IPS-NIHi11 (cell line): Measurements from ENCODE around the gene BCAT1.
"Not testable (repeated sequence)": the region's sequence is repeated elsewhere in the genome, so short reads cannot be mapped to it uniquely, and the experiment has no call there.

Experiments used
- DNase-seq: peaks from one replicate; pipeline ENCODE4 v3.0.0; 2012; ENCODE audit warnings: mixed read lengths, low spot score

BCAT1 gene

DNA sequence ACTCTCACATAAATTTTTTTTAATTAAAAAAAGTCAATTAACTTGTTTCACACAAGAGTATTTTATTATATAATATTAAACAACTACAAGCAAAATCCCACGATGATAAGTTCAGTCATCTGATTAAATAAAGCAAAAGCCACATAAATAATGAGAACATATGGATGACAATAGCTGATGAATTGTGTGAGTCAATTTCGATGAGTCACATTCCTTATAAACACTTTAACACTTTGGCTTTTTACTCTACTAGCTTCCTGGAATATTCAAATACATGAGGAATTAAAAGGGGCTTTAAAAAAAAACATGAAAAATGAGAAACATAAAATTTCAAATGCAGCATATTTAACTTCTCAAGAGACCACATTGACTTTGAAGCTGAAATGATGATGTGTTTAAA lies 95.3 kb downstream of the BCAT1 start:
- DNase-seq, result no peak

DNA sequence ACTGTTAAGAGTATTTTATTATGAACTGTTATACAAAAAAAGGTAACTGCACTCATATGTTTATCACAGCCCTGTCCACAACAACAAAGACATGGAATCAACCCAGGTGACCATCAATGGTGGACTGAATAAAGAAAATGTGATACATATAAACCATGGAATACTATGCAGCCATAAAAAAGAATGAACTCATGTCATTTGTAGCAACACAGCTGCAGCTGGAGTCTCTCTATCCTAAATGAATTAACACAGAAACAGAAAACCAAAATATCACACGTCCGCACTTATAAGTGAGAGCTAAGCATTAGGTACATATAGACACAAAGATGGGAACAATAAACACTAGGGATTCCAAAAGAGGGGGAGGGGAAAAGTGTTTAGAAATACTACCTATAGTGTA lies 95.8 kb downstream of the BCAT1 start:
- no peak for DNase-seq

- DNase-seq, result no peak
Observed at GRCh38 chr12:24852420-24852819, 96.5 kb downstream of the BCAT1 start.

DNA sequence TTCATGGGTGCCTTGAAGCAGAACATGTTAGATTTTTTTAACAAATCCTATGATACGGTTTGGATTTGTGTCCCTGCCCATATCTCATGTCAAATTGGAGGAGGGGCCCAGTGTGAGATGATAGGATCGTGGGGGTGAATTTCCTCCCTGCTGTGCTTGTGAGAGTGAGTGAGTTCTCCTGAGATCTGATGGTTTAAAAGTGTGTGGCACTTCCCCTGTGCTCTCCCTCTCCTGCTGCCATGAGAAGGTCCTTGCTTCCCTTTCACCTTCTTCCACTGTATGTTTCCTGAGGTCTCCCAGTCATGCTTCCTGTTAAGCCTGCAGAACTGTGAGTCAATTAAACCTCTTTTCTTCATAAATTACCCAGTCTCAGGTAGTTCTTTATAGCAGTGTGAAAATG lies 97.0 kb downstream of the BCAT1 start:
- not testable (repeated sequence) for DNase-seq

DNA sequence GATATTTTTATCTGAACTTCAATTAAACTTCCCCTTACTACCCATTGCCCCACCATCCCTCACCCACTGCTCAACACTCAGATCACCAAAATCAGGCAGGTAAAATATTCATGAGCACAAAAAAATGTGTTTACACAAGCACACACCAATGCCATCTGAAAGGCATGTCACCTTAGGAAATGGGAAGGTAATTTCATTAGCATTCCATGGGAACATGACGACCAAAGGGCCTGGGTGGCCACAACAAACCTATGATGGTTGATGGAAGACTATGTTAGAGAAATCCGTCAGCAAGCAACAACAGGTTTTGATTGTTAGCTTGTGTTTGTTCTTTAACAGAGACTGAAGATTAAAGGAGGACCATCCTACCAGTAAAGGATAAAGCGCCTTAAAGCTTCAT lies 97.6 kb downstream of the BCAT1 start:
- no peak for DNase-seq

GRCh38 chr12:24850496-24850895 lies 98.4 kb downstream of the BCAT1 start:
- no peak for DNase-seq

- no peak for DNase-seq
Observed at GRCh38 chr12:24848941-24849477, 99.9 kb downstream of the BCAT1 start.

DNA sequence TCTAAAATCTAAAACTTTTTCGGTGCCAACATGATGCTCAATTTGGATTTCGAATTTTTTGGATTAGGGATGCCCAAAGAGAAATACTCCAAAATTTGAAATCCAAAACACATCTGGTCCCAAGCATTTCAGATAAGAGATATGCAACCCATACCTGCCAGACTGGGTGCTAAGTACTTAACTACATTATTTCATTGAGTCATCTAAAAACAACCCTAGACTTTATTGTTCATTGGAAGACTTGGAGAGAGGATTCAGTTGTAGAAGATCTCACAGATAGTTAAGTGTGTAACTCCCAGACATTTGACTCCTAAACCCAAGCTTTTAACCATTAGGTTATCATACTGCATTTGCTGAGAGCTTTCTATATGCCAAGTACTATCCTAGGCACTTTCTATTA lies 102.2 kb downstream of the BCAT1 start:
- no peak for DNase-seq

DNA sequence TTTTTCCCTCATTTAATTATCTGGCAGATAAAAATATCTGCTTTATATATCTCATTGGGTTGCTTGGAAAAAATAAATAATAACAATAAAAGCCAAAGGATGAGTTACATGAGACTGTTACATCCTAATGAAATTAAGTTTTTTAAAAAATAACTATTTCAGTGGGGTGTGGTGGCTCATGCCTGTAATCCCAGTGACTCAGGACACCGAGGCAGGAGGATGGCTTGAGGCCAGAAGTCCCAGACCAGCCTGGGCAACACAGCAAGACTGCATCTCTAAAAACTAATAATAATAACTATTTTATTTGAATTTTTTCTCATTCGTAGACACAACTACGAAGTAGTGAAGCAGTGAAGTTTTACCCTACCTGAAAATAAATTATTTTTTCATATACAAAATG lies 103.3 kb downstream of the BCAT1 start:
- no peak for DNase-seq

GRCh38 chr12:24840046-24840800 lies 108.7 kb downstream of the BCAT1 start:
- no peak for DNase-seq

GRCh38 chr12:24839268-24839791 lies 109.6 kb downstream of the BCAT1 start:
- no peak for DNase-seq

- DNase-seq, result no peak
Observed at GRCh38 chr12:24838531-24838950, 110.4 kb downstream of the BCAT1 start.

- DNase-seq, result no peak
Observed at GRCh38 chr12:24835377-24835776, 113.5 kb downstream of the BCAT1 start.

GRCh38 chr12:24833513-24833912 lies 115.4 kb downstream of the BCAT1 start:
- DNase-seq, result no peak

DNA sequence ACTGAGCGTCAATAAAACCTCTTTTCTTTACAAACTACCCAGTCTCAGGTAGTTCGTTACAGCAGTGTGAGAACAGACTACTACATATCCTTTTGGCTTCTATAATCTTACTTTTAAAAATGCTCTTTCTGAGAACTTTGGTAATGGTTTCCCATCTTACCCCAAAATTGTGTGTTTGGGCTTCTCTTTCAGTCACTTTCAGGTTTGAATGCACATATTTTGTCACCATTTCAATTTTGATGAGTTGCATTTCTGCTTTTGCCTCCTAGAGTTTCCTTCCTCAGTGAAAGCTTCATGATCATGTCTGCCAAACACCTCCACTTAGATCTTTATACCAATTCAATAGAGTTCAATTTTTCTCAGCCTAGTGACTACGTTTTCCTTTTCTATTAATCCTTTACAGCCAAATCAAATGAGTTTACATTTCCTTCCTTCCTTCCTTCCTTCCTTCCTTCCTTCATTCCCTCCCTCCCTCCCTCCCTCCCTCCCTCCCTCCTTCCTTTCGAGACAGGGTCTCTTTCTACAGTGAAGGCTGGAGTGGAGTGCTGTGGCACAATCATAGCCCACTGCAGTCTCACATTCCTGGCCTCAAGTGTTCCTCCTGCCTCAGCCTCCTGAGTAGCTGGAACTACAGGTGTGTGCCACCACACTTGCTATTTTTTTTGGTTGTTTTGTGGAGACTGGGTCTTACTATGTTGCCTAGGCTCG lies 124.9 kb downstream of the BCAT1 start:
- DNase-seq, result no peak

DNA sequence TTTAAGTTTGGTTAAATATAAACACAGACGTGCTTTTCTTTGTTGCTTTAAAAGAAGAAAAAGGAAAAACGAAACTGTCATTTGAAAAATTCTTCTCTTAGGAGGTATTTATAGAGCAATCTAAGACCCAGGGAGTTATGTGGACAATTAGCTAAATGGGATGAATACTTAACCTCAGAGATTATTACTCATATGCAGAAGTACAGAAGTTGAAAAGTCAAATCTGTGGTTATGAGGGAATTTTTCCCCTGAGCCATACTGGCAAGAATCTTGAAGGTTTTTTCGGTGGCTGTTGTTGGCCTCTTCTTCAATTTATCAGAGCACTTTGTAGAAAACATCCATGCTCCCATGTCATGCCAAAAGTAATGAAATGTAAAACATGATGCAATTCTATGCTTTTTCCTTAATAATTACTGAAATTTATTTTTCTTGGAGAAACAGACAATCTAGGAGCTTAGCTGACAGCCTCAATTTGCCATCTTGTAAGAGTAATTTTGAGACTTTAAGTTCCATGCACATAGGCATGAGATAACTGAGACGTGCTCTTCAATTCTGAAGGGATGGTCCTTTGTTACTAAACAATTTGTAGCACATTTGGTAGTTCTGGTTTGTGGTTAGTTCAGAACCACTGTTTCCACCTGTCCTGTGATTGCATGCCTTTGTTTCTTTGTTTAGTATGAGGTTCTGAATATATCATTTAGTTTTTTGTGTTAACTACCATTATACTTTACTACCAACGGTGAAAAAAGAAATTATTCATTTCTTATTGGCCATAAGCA lies 126.6 kb downstream of the BCAT1 start:
- no peak for DNase-seq

DNA sequence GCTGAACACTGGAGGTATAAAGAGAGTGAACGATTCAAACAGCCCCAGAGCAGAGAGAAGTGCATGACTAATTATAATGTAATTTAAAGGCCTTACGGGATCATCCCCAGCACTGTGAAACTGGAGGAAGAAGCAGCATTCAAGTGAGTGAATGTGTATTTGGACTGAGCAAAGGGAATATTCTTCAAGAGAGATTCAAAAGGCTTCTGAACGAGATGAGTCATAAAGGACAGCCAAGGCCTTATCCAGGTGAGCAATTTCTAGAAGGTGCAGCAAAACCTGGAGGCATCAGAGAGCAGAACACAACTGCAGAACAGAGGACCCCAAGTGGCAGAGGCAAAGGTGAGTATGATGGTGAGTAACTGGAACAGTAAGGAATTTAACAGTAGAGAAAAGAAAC lies 127.2 kb downstream of the BCAT1 start:
- DNase-seq, result no peak

GRCh38 chr12:24820872-24821271 lies 128.0 kb downstream of the BCAT1 start:
- DNase-seq, result no peak

DNA sequence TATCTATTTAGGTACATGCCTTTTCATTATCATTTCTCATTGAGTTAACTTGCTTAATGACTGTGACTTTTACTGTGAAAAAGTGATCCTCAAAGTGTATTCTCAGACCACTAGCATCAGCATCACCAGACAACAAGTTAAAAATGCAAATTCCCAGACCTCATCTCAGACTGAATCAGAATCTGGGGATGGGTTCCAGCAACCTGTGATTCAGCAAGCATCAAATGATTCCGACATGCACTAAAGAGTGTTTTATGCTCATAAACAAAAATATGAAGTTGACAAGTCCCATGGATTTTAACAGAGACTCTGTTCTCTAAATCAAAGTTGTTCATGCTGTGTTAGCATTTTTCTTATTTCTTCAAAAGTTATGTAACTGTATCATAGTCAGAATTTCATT lies 130.6 kb downstream of the BCAT1 start:
- DNase-seq, result no peak

DNA sequence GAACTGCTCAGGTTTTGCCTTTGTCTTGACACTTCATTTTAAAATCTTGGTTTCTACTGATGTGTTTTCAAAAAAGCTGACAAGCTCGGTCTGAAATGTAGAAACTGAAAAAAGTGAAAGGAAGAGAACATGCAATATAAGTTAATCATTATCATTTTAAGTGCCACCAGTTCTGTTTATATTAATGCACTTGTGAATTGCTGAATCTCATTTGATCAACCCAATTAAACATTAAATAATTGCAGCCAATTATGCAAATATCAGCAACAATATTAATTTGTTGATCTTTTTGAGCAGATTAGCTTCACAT lies 133.8 kb downstream of the BCAT1 start:
- no peak for DNase-seq

GRCh38 chr12:24814379-24815113 lies 134.4 kb downstream of the BCAT1 start:
- no peak for DNase-seq

GRCh38 chr12:24810378-24810777 lies 138.5 kb downstream of the BCAT1 start:
- no peak for DNase-seq
